Fibroblast of villous mesenchyme (primary cell): ENCODE data around the gene KIF26A. TPM values are rescaled to one million over a fixed set of nuclear protein-coding genes. Genes with fewer than 3 reads are reported as not detected.

ENCODE experiments used
- DNase-seq: peaks from one replicate; pipeline ENCODE4 v3.0.0-alpha.2; 2010; ENCODE audit warnings: low read depth
- H3K4me3 ChIP-seq: 2 replicates; pipeline ENCODE4 v1.5.1; 2011; ENCODE audit warnings: low read depth, mild to moderate bottlenecking, low read length
- total RNA-seq: library from RNA; depleted of rRNA; stranded (reverse); fragments of >200 nt; gene quantifications from 2 replicates; pipeline ENCODE4 v1.2.3, GENCODE V29; 2012
- TF ChIP-seq, protein P1 (sequence below): IDR thresholded peaks from 2 replicates; pipeline ENCODE4 v1.5.1; 2012; ENCODE audit warnings: low read depth, mild to moderate bottlenecking, low read length; ENCODE audit not compliant: insufficient read depth

The KIF26A gene
- total RNA-seq, 1 donor: under 0.01 TPM

DNA sequence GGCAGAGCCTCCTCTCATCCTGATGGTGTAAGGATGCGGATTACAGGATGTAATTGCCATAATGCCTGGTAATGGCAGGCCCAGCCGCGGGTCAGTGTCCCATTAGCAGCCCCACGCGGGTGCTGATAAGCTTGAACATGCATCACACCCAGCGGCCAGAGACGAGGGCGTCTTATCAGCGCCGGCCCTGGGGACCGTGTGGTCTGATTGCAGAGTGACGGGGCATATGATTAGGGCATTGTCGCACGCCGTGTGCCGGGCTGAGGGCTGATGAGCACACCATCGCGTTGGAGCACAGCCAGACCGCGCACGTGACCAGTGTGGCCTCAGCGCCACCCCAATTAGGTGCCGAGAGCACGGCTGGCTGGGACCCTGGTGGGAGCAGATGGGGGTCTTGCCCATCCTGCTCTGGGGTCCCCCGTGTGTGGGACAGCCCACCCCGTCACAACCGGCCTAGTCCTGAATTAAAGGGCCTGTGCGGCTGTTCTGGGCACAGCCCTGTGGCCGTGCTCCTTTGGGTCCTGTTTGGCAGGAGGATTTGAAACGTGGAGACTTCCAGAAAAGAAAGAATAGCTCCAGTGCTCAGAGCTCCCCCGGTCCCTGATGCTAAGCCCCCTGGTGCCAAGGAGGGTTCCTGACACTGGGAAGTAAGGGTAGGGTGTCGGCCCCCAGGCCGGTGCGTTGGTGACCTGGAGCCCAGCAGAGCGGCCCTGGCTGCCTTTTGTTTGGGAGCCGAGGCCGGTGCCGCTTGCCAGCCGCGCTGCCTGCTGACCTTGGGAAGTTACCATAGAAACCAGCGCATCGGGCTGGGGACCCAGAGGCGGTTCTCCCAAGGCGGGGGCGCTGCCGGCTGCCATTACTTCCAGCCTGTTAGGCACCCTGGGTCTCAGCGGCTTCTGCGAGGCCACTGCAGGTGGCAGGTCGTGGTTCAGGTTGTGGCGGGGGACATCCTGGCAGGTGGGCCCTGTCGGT is 20.7 kb downstream of the KIF26A start:
- DNase-seq: no peak
- TF ChIP-seq, protein P1, sequence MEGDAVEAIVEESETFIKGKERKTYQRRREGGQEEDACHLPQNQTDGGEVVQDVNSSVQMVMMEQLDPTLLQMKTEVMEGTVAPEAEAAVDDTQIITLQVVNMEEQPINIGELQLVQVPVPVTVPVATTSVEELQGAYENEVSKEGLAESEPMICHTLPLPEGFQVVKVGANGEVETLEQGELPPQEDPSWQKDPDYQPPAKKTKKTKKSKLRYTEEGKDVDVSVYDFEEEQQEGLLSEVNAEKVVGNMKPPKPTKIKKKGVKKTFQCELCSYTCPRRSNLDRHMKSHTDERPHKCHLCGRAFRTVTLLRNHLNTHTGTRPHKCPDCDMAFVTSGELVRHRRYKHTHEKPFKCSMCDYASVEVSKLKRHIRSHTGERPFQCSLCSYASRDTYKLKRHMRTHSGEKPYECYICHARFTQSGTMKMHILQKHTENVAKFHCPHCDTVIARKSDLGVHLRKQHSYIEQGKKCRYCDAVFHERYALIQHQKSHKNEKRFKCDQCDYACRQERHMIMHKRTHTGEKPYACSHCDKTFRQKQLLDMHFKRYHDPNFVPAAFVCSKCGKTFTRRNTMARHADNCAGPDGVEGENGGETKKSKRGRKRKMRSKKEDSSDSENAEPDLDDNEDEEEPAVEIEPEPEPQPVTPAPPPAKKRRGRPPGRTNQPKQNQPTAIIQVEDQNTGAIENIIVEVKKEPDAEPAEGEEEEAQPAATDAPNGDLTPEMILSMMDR: no peak
- no peak overlapping the region for H3K4me3 ChIP-seq

DNA sequence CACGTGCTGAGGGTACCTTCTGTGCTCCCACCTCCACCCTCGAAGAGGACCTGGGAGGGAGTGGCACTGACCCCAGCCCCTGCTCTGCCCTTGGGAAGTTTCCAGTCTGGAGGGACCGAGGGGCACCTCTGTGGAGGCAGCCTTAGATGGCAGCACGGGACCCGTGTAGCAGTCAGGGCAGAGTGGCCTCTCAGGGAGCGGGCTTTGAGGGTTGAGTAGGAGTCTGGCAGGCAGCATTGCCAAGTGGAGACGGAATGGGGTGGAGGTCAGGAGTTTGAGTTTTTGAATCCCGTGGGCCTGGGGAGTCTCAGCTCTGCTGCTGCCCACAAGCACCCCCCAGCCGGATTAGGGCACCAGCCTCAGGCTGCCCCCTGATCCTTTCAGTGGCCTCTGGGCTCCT is 21.6 kb downstream of the KIF26A start:
- TF ChIP-seq, protein P1: no peak
- DNase-seq: no peak
- H3K4me3 ChIP-seq: no peak overlapping the region

DNA sequence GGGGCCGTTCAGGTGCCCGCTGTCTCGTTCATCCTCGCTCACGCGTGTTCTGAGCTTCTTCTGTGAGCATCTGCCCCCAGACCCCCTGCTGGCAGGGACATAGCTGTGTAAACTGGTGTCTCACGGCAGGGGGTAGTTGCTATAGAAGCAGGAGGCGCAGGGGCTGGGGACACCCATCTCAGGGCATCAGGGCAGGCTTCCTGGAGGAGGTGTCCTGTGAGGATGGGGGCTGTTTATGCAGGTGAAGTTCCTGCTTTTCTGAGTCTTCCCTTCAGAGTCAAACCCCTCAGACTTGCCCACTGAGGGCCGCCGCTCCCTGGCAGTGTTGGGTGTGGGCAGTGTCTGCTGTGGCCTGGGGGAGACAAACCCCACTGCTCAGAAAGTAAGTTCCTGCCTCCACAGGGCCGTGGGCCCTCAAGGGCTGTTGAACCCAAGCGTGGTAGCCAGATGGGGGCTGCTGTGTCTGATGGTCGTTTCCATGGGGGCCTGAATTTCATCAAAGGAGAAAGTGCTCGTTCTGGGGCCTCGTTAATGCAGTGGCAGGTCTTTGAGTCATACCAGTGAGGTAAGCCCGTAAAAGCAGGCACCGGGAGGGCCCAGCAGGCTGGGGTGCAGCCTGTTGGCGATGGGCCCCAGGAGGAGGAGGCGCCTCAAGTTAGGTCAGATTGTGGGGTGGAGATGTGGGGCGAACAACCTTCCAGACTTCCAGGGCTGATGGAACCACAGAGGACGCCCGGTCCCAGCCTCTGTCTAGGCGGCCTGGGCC is 23.4 kb downstream of the KIF26A start:
- no peak overlapping the region for H3K4me3 ChIP-seq
- TF ChIP-seq, protein P1: no peak
- no peak for DNase-seq

DNA sequence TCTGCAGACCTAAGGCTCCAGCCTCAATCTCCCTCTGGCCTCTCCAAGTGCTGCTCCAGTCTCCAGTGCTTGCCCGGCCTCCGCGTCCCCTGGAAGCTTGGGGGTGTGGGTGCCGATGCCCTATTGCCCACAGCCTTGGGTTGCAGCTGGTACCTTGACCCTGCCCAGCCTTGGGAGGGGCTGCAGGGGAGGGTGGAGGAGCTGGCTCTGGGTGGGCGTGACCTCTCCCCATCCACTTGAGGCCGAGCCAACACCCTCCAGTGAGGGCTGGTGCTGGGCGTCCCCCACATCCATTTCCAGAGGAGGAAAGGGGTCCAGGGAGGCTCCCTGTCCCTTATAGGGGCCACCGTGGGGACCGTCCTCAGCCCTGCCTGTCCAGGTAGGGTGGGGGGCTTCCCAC is 24.1 kb downstream of the KIF26A start:
- no peak for DNase-seq
- H3K4me3 ChIP-seq: no peak overlapping the region
- TF ChIP-seq, protein P1: no peak

DNA sequence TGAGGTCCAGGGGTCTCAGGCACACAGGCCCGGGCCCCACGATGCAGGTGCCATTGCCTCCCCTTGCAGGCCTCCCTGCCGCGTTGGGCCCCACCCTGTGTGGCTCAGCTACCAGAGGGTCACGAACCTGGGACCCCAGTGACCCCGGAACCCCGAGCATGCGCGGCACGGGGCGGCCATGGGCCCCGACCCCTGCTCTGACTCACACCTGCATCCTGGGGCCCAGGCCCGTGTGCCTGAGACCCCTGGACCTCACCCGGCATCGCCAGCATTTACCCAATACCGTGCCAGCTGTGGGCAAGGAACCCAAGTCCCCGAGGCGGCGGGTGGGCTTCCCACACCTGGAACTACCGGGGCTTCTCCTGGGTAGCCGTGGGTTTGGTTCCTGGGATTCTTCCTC is 25.2 kb downstream of the KIF26A start:
- DNase-seq: no peak
- H3K4me3 ChIP-seq: no peak overlapping the region
- TF ChIP-seq, protein P1: no peak

DNA sequence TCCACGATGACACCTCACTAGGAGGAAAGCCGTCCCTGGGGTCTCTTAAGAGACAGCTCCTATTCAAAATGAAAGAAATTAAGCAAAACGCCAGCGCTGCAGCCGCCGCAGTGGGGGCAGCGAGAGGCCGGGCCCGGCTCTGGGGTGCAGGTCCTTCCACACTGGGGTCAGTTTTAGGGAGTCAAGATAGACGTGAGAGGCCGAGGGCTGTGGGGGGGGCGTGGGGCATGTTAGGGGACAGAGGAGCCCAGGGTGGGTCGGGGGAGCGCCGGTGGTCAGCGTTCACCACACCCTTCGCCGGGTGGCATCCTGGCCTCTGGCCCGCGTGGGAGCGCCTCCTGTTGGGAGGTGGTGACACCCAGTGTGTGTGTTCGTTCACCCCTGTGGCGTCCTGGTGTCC is 25.7 kb downstream of the KIF26A start:
- no peak for DNase-seq
- TF ChIP-seq, protein P1: no peak
- no peak overlapping the region for H3K4me3 ChIP-seq
